Kidney glomerular epithelial cell (primary cell): ENCODE results near the gene TBXAS1.
A peak's percentile ranks its signal among the peaks of the same experiment; 100 is the strongest.
"Not testable (repeated sequence)": the region's sequence is repeated elsewhere in the genome, so short reads cannot be mapped to it uniquely, and the experiment has no call there.

Experiments used
- DNase-seq: peaks from one replicate; lab custom pipeline; 2025; lab: John Stamatoyannopoulos, UW

TBXAS1 gene

DNA sequence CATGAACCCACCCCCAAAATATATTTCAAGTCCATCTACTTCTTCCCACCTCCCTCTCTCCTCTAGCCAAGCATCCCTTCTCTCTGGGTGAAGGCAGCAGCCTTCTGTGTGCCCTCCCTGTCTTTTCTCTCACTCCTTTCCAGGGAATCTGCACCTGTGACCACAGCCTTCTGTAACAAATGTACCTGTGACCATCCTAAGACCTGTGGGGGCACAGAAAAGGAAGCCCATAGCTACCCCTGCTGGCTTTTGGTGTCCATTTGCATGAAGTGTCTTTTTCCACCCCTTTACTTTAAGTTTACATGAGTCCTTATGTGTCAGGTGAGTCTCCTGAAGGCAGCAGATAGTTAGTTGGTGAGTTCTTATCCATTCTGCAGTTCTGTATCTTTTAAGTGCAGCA, 2.0 kb upstream of the TBXAS1 start:
- DNase-seq: no peak

DNA sequence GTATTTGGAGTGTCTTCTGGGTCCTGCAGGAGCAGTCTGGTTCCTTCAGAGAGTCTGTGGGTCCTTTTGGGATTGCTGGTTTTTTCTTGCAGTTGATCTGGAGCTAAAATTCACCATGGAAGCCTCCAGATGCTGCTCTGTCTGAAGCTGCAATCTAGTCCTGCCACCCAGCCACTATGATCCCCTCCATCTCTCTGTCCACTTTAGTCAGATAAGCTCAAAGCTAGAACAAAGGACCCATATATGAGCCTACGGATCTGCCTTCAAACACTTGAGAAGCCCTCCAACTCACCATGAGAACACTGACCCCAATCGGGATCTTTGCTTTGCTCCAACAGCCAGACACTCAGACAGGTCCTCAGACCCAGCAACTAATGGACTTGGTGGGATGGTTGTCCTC, 618 bp upstream of the TBXAS1 start:
- DNase-seq: no peak

DNA sequence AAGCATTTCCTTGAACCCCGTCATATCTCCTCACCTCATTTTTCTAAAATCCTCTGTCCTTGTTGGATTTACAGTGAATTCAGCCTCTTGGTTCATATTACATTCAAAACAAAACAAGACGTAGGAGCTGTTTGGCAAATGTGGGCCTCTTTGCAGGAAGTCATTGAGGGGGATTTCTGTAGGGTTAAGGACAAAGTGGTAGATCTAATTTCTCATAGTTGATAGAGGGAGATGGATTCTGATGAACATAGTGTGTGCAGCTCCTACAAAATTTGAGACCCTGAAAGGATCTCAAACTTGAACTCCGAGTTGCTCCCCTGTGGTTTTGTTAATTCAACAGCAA, 682 bp downstream of the TBXAS1 start:
- no peak for DNase-seq

DNA sequence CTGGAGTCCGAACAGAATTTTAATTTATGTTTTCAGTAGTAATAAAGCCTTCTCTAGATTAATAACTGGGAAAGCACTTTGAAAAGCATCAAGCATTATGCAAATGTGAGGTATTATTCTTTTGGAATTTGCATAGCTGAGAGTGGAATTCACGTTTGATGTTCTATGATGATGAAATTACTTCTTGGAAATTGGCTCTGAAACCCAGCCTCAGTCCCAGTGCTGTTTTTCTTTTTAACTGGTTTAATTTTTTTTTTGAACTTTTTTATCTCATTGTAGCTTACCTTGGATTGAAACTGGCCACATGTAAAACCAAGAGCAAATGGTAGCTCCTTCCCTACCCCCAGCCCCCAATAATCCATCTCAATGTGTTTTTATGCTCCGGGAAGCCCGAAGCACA, 1.2 kb downstream of the TBXAS1 start:
- no peak for DNase-seq

- DNase-seq: no peak
Observed at GRCh38 chr7:139830782-139831501, 1.9 kb downstream of the TBXAS1 start.

DNA sequence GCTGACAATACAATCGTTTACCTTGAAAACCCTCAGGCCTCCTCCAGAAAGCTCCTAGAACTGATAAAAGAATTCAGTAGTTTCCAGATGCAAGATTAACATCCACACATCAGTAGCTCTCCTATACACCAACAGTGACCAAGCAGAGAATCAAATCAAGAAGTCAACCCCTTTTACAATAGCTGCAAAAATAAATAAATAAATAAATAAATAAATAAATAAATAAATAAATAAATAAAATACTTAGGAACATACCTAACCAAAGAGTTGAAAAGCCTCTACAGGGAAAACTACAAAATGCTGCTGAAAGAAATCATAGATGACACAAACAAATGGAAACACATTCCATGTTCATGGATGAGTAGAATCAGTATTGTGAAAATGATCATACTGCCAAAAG, 6.8 kb downstream of the TBXAS1 start:
- DNase-seq: not testable (repeated sequence)

- DNase-seq: not testable (repeated sequence)
Observed at GRCh38 chr7:139837291-139837690, 8.2 kb downstream of the TBXAS1 start.

DNA sequence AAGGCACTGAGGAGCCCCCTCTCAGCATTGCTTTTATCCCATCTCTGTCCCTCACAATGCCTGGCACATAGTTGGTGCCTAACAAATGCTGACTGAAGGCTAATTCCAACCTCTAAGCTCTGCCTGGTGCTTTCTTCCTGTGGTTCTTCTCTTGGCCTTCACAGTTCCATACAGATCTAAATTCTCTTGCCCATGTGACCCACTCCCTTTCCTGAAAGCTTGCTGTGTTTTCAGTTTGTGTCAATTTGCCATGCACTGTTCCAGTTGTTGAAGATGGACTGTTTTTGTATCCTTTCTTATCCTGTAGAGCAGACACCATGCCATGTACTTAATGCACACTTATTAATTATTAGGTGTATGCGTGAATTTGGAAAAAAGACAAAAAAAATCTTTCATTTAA, 9.2 kb downstream of the TBXAS1 start:
- no peak for DNase-seq

DNA sequence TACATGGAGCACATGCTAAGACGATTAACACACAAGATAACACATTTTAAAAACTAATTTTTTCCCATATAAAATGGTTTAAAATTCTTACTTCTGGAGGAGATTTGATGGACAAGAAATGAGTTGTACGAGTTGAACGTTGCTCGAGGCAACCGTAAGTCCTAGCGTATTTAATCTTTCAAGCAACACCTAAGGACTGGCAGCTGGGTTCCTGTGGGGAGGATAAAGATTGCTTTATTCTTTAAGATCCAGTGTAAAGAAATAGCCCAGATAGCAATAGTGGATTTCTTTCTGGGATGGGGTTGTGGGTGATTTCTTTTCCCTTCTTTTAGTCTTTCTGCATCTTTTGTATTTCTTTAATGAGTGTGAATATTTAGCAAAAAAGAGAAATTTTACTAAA, 9.8 kb downstream of the TBXAS1 start:
- no peak for DNase-seq

- DNase-seq: no peak
Observed at GRCh38 chr7:139840776-139841175, 11.7 kb downstream of the TBXAS1 start.

- peak; percentile 28 for DNase-seq
Observed at GRCh38 chr7:139842401-139843210, 13.5 kb downstream of the TBXAS1 start.

- DNase-seq: not testable (repeated sequence)
Observed at GRCh38 chr7:139843211-139843537, 14.1 kb downstream of the TBXAS1 start.

DNA sequence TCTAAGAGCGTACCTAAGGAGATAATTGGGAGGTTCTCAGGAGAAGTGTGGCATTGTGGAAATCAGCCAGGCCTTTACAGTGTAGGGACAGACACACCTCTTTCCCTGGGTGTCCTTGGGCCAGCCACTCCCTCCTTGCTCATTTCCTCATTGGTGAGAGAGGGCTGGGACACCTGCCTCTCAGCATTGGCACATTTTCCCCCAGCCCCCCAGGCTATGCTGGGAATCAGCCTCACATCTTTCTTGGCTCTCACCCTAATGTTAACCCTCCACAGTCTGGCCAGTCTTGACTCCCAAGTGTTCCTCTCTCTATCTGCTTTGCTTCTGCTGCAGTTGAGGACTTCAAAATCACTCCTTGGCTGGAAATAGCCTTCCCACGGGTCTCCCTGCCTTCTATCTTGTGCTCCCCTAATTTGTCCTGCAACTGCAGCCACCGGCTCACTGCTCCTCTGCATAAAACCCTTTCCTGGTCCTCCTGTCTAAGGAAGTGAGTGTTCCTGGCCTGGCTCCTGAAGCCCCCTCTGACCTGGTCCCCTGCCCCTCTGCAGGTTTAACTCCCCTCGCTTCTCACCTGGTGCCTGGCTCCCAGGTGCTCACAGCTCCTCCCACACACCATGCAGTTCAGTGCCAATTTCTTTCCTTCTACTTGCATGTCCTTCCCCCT, 15.8 kb downstream of the TBXAS1 start:
- DNase-seq: no peak

GRCh38 chr7:139845443-139845805, 16.4 kb downstream of the TBXAS1 start:
- no peak for DNase-seq

DNA sequence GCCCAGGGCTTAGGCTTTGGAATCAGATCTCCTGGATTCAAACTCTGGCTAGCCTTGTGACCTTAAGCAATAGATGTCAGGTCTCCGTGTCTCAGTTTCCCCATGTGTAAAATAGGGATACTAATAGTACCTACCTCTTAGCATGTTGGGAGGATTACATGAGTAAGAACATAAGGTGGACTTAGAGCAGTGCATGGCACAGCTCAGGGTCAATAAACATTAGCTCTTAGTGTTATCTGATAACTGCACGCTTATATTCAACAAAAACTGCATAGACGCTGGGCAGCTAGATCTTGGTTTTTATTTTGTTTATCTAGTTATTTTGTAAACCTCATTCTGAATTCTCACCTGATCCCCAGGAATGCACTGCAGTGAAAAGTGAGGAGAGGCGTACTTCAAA, 17.2 kb downstream of the TBXAS1 start:
- no peak for DNase-seq

- DNase-seq: no peak
Observed at GRCh38 chr7:139848274-139848673, 19.2 kb downstream of the TBXAS1 start.

GRCh38 chr7:139850906-139851305, 21.8 kb downstream of the TBXAS1 start:
- DNase-seq: no peak

GRCh38 chr7:139851770-139852481, 22.9 kb downstream of the TBXAS1 start:
- DNase-seq: no peak

GRCh38 chr7:139852482-139852845, 23.4 kb downstream of the TBXAS1 start:
- DNase-seq: no peak

DNA sequence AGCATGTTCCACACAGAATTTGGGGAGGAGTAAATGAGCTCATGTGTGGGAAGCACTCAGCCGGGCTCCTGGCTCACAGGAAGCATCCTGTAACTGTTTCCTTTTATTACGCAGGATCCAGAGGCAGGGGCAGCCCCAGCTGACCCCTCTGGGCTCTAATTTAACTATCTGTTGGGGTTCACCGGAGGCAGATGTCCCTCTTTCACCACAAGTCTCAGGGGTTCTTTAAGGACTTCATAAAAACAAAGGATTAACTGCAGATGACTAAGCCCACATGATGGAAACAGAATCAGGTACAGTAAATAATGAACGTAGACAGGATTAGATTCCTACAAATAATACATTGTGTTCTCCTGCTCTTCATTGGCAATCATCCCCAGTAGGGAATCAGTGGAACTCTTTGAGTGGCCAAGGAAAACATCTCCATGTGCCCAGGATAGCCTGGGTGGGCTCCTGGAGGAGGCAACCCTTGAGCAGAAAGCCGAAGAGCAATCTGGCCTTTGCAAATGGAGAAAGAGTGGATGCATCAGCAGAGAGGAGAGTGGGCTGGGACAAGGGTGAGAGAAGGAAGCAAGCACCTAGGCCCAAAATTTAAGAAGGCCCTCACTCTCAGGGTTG, 24.6 kb downstream of the TBXAS1 start:
- DNase-seq: no peak

- DNase-seq: no peak
Observed at GRCh38 chr7:139854124-139854511, 25.1 kb downstream of the TBXAS1 start.

- DNase-seq: no peak
Observed at GRCh38 chr7:139854803-139855497, 25.9 kb downstream of the TBXAS1 start.
